Lower leg skin (tissue), 3 donors: ENCODE data around the gene TUBA1C.

Experiments used
- CTCF ChIP-seq, 3 donors: fragments of 450-650 bp; IDR thresholded peaks; one replicate each; pipeline ENCODE4 v1.5.1; 2016; ENCODE audit warnings: antibody characterized with exemption in 3 of 3, mild to moderate bottlenecking in 3 of 3, moderate library complexity in 2 of 3
- POLR2A ChIP-seq, 2 donors: fragments of 450-650 bp; IDR thresholded peaks; one replicate each; pipeline ENCODE4 v1.6.1; 2016 to 2017; ENCODE audit warnings: antibody characterized with exemption in 2 of 2, mild to moderate bottlenecking in 1 of 2, moderate library complexity in 1 of 2

- no peak for TF ChIP-seq CTCF (IDR thresholded peaks at IDR 0.05)
- TF ChIP-seq POLR2A (IDR thresholded peaks at IDR 0.05) = no peak
Measured at GRCh38 chr12:49274396-49275069, 9.7 kb downstream of the TUBA1C start.
